ENCODE measurements around the gene GNAO1.

GRCh38 chr16:56198755-56199114, 7.4 kb downstream of the GNAO1 start:
- TF ChIP-seq SMC3 (conservative IDR thresholded peaks at IDR 0.05; ENCODE audit: poor library complexity): no peak
- no peak for TF ChIP-seq CTCF (IDR thresholded peaks at IDR 0.05; ENCODE audit: poor library complexity, severe bottlenecking)
- no peak for TF ChIP-seq EP300 (conservative IDR thresholded peaks at IDR 0.05; ENCODE audit: poor library complexity, severe bottlenecking)
- no peak for TF ChIP-seq TAF1 (IDR thresholded peaks at IDR 0.05; ENCODE audit: low read depth)
- no peak for TF ChIP-seq EZH2 (IDR thresholded peaks at IDR 0.05; ENCODE audit: borderline replicate concordance, insufficient read depth, low read length, poor library complexity, severe bottlenecking)
